GM12878 (cell line): ENCODE results near the gene UBAP1L. TPM values are rescaled to one million over a fixed set of nuclear protein-coding genes. Genes with fewer than 3 reads are reported as not detected.

Source experiments
- ATAC-seq: fragments of 200-7000 bp; cut with Tn5 transposase; 3 replicates; pipeline ENCODE4 v1.9.1; 2020; ENCODE audit warnings: mild to moderate bottlenecking, moderate library complexity
- BruUV-seq: library from RNA; stranded (reverse); fragments of 400-500 nt; replicated peaks from 2 replicates; lab custom pipeline; 2021; lab: Mats Ljungman, UMichigan
- CTCF ChIA-PET: fragments of 300-600 bp; sonication (Branson Sonifier 250); formaldehyde crosslinking; extraction: SDS; loops from one replicate; lab custom pipeline; 2021; ENCODE audit warnings: inconsistent platforms; lab: Yijun Ruan, JAX
- POLR2A ChIA-PET: fragments of 350-600 bp; formaldehyde crosslinking; extraction: SDS; loops from one replicate; lab custom pipeline; 2021; ENCODE audit warnings: inconsistent platforms; lab: Charles Lee
- RAD21 ChIA-PET: fragments of 300-600 bp; sonication (Branson Sonifier 250); formaldehyde crosslinking; loops from one replicate; lab custom pipeline; 2023; ENCODE audit warnings: antibody characterized with exemption; ENCODE audit not compliant: unreplicated experiment; lab: Charles Lee
- SMC1A ChIA-PET: fragments of 300-600 bp; sonication (Branson Sonifier 250); formaldehyde crosslinking; loops from one replicate; lab custom pipeline; 2023; ENCODE audit not compliant: unreplicated experiment, uncharacterized antibody; lab: Charles Lee
- DNase-seq: peaks from one replicate; pipeline ENCODE4 v3.0.0-alpha.2; 2011; ENCODE audit warnings: low read depth, low spot score
- FAIRE-seq: peaks from 3 replicates; lab custom pipeline; 2011; peaks lifted over from hg19 to GRCh38; lab: Jason Lieb, UNC
- H2AFZ ChIP-seq: 2 replicates; pipeline ENCODE4 v1.6.0; 2011; ENCODE audit warnings: low read depth, low read length, control low read depth; ENCODE audit not compliant: control insufficient read depth
- H3K27ac ChIP-seq: 2 replicates; pipeline ENCODE4 v1.5.1; 2011; ENCODE audit warnings: control low read depth; ENCODE audit not compliant: control insufficient read depth, insufficient read depth
- H3K27me3 ChIP-seq, 2 experiments: replicated peaks in 1 of 2; 2 replicates each; pipeline versions ENCODE4 v1.6.0 to v1.6.1; 2011; ENCODE audit warnings: low read length in 1 of 2; ENCODE audit not compliant: control insufficient read depth in 2 of 2, insufficient read depth in 2 of 2
- H3K36me3 ChIP-seq, 2 experiments: 2 replicates each; pipeline ENCODE4 v1.5.1; 2011; ENCODE audit warnings: low read length in 1 of 2; ENCODE audit not compliant: control insufficient read depth in 2 of 2, insufficient read depth in 2 of 2
- H3K4me1 ChIP-seq: 2 replicates; pipeline ENCODE4 v1.6.1; 2011; ENCODE audit warnings: mild to moderate bottlenecking, low read length, moderate library complexity, mixed read lengths; ENCODE audit not compliant: control insufficient read depth, insufficient read depth
- H3K4me2 ChIP-seq: 2 replicates; pipeline ENCODE4 v1.6.0; 2011; ENCODE audit warnings: control low read depth; ENCODE audit not compliant: control insufficient read depth, insufficient read depth
- H3K4me3 ChIP-seq: fragments of 200-600 bp; sonication (generic); 2 replicates; pipeline ENCODE4 v1.5.1; 2016
- H3K79me2 ChIP-seq: 2 replicates; pipeline ENCODE4 v1.6.0; 2011; ENCODE audit warnings: low read length; ENCODE audit not compliant: control insufficient read depth, insufficient read depth
- H3K9ac ChIP-seq: 2 replicates; pipeline ENCODE4 v1.8.0; 2011; ENCODE audit warnings: low read length, control low read depth, mixed read lengths; ENCODE audit not compliant: control insufficient read depth, insufficient read depth
- H3K9me3 ChIP-seq: replicated peaks from 3 replicates; pipeline ENCODE4 v1.5.1; 2011; ENCODE audit warnings: mild to moderate bottlenecking, low read length; ENCODE audit not compliant: control insufficient read depth, insufficient read depth
- H4K20me1 ChIP-seq: 2 replicates; pipeline ENCODE4 v1.6.0; 2011; ENCODE audit not compliant: control insufficient read depth, insufficient read depth
- ATF7 ChIP-seq: fragments of 450-650 bp; IDR thresholded peaks from 2 replicates; pipeline ENCODE4 v1.6.1; 2016; ENCODE audit warnings: low read depth, mild to moderate bottlenecking
- EP300 ChIP-seq, 2 experiments: fragments of 150-350 bp in 1 of 2; IDR thresholded peaks; 2 replicates each; pipeline ENCODE4 v1.6.1; 2011 to 2012; ENCODE audit warnings: low read depth in 2 of 2, low read length in 2 of 2, borderline replicate concordance in 1 of 2, improper control_type of control experiment in 1 of 2, inconsistent platforms in 1 of 2; ENCODE audit not compliant: control insufficient read depth in 1 of 2
- HDAC2 ChIP-seq: fragments of 200-600 bp; sonication (generic); IDR thresholded peaks from 2 replicates; pipeline ENCODE4 v1.6.1; 2017
- LARP7 ChIP-seq: fragments of 450-650 bp; IDR thresholded peaks from 2 replicates; pipeline ENCODE4 v1.6.1; 2017; ENCODE audit warnings: mild to moderate bottlenecking
- NRF1 ChIP-seq: conservative IDR thresholded peaks from 2 replicates; pipeline ENCODE4 v1.6.1; 2011; ENCODE audit warnings: mild to moderate bottlenecking, low read depth, low read length, improper control_type of control experiment
- RBBP5 ChIP-seq: fragments of 200-600 bp; sonication (generic); conservative IDR thresholded peaks from 2 replicates; pipeline ENCODE4 v1.6.1; 2016
- RCOR1 ChIP-seq: conservative IDR thresholded peaks from 2 replicates; pipeline ENCODE4 v1.6.1; 2012; ENCODE audit warnings: low read depth, low read length, improper control_type of control experiment
- SPI1 ChIP-seq: IDR thresholded peaks from 2 replicates; pipeline ENCODE4 v1.6.1; 2011; ENCODE audit warnings: low read depth, mild to moderate bottlenecking, low read length, moderate library complexity, borderline replicate concordance; ENCODE audit not compliant: insufficient read depth
- SREBF2 ChIP-seq: IDR thresholded peaks from 2 replicates; pipeline ENCODE4 v1.6.1; 2012; ENCODE audit warnings: mild to moderate bottlenecking, low read length
- TCF12 ChIP-seq: IDR thresholded peaks from 2 replicates; pipeline ENCODE4 v1.6.1; 2011; ENCODE audit warnings: low read depth, mild to moderate bottlenecking, low read length
- YBX1 ChIP-seq: fragments of 450-650 bp; IDR thresholded peaks from 2 replicates; pipeline ENCODE4 v1.6.1; 2016; ENCODE audit warnings: antibody characterized with exemption
- ZZZ3 ChIP-seq: IDR thresholded peaks from 2 replicates; pipeline ENCODE4 v1.6.1; 2011; ENCODE audit warnings: low read depth; ENCODE audit not compliant: control insufficient read depth, insufficient read length
- WGBS: methylation state at CpG from one replicate; pipeline ENCODE4 v1.1.6; 2016; ENCODE audit warnings: low lambda C conversion rate; ENCODE audit not compliant: insufficient replicate concordance, insufficient coverage; ENCODE audit errors: missing lambda C conversion rate; 5-methylcytosine and 5-hydroxymethylcytosine counted together
- in situ Hi-C: fragments of 300-500 bp; cut with MboI; formaldehyde crosslinking; loops from 9 replicates; pipeline ENCODE4 v1.14.3; 2018; ENCODE audit warnings: mixed read lengths
- intact Hi-C: fragments of 100-400 bp; cut with micrococcal nuclease; formaldehyde crosslinking; loops from one replicate; pipeline ENCODE4 v1.14.2; 2022; ENCODE audit not compliant: unreplicated experiment
- polyA plus RNA-seq, 11 experiments: library from polyadenylated mRNA; depleted of rRNA in 4 of 11; unstranded in 6 of 11; stranded (reverse) in 5 of 11; fragments of >200 nt; fragmentation: Nextera tagmentation in 4 of 11; fragmentation: Illumina TruSeq in 1 of 11; extraction: Ambion mirVana in 4 of 11; extraction: Trizol in 1 of 11; gene quantifications; 1 replicate in 1 of 11; 2 replicates in 10 of 11; pipeline versions ENCODE4 v1.2.1 to v1.2.3, GENCODE V29; 2011 to 2016; ENCODE audit warnings: inconsistent platforms in 2 of 11, missing spikeins in 2 of 11, low read depth in 1 of 11
- total RNA-seq, 4 experiments: library from RNA; depleted of rRNA in 3 of 4; stranded (reverse); fragments of >200 nt in 3 of 4; fragmentation: Illumina TruSeq in 1 of 4; extraction: Trizol in 1 of 4; gene quantifications; 2 replicates each; pipeline versions ENCODE4 v1.2.1 to v1.2.3, GENCODE V29; 2013 to 2021
- TF ChIP-seq, protein P1 (sequence below): fragments of 450-650 bp; formaldehyde crosslinking; IDR thresholded peaks from 2 replicates; pipeline ENCODE4 v1.4.0; 2020; ENCODE audit warnings: mild to moderate bottlenecking, moderate library complexity
- TF ChIP-seq, protein P2 (sequence below): fragments of 450-650 bp; IDR thresholded peaks from 2 replicates; pipeline ENCODE4 v1.6.1; 2016; ENCODE audit warnings: mild to moderate bottlenecking
- TF ChIP-seq, protein P3 (sequence below): IDR thresholded peaks from 2 replicates; pipeline ENCODE4 v1.6.1; 2011; ENCODE audit warnings: borderline replicate concordance, low read depth, mild to moderate bottlenecking, moderate library complexity, mixed read lengths, low read length; ENCODE audit not compliant: insufficient read depth; ENCODE audit errors: extremely low read length

The UBAP1L gene
- total and polyA plus RNA-seq, 10 of the 15 experiments (the other 5 are each of a cell fraction or from before 2014, with no cell fraction given), result 0.03 to 2.6 (median 1.0) TPM

DNA sequence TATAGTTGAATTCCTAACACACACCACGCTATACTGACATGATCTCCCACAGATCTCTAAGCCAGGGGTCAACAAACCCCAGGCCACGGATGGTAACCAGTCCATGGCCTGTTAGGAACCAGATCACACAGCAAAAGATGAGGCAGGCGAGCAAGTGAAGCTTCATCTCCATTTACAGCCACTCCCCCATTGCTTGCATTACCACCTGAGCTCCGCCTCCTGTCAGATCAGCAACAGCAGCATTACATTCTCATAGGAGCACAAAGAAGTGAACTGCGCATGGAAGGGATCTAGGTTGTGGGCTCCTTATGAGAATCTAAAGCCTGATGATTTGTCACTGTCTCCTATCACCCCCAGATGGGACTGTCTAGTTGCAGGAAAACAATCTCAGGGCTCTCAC is 15.9 kb upstream of the UBAP1L start:
- in situ Hi-C loops (no loop called here), intact Hi-C loops (no loop called here)
- no peak overlapping the region for H3K9ac ChIP-seq
- H3K27me3 ChIP-seq, result no peaks in the 10 kb centered on the region
- no peaks in the 10 kb centered on the region for H3K9me3 ChIP-seq
- H3K4me3 ChIP-seq, result no peak overlapping the region
- 92% methylated on average over 5 of the region's 5 CpGs for WGBS
- no peak for DNase-seq
- H3K79me2 ChIP-seq, result peaks cover 17% of the 10 kb centered on the region
- H3K4me2 ChIP-seq, result no peak overlapping the region
- H3K4me1 ChIP-seq, result 0 out of 2 replicates have a peak, but pooled peaks cover 2% of the 10 kb centered on the region
- POLR2A ChIA-PET, result interaction anchor here (1.0 kb wide), 1 partner anchor 155 kb away, joined by 3 read pairs; no protein-coding TSS in a partner anchor
- RAD21 ChIA-PET, result no interaction called here
- no TSS peak for BruUV-seq
- ATAC-seq, result no peak
- H4K20me1 ChIP-seq, result peaks cover 2% of the 10 kb centered on the region; the same call in 1 of the 2 replicates
- H3K36me3 ChIP-seq, result peaks cover 4 to 26% of the 10 kb centered on the region in 2 experiments
- FAIRE-seq, result no peak
- H2AFZ ChIP-seq, result no peak overlapping the region
- no peak overlapping the region for H3K27ac ChIP-seq
- SMC1A ChIA-PET, result interaction anchor here (0.7 kb wide), 1 partner anchor 24 kb away, joined by 3 read pairs; no protein-coding TSS in a partner anchor
- CTCF ChIA-PET, result interaction anchor here (1.3 to 1.4 kb wide), 2 partner anchors 16 to 97 kb away, joined by 3 to 5 read pairs; partner anchors contain the start of gene UBAP1L
- TF ChIP-seq, protein P1, sequence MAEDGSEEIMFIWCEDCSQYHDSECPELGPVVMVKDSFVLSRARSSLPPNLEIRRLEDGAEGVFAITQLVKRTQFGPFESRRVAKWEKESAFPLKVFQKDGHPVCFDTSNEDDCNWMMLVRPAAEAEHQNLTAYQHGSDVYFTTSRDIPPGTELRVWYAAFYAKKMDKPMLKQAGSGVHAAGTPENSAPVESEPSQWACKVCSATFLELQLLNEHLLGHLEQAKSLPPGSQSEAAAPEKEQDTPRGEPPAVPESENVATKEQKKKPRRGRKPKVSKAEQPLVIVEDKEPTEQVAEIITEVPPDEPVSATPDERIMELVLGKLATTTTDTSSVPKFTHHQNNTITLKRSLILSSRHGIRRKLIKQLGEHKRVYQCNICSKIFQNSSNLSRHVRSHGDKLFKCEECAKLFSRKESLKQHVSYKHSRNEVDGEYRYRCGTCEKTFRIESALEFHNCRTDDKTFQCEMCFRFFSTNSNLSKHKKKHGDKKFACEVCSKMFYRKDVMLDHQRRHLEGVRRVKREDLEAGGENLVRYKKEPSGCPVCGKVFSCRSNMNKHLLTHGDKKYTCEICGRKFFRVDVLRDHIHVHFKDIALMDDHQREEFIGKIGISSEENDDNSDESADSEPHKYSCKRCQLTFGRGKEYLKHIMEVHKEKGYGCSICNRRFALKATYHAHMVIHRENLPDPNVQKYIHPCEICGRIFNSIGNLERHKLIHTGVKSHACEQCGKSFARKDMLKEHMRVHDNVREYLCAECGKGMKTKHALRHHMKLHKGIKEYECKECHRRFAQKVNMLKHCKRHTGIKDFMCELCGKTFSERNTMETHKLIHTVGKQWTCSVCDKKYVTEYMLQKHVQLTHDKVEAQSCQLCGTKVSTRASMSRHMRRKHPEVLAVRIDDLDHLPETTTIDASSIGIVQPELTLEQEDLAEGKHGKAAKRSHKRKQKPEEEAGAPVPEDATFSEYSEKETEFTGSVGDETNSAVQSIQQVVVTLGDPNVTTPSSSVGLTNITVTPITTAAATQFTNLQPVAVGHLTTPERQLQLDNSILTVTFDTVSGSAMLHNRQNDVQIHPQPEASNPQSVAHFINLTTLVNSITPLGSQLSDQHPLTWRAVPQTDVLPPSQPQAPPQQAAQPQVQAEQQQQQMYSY (CRISPR knock-in tag), result no peak
- TF ChIP-seq, protein P2, sequence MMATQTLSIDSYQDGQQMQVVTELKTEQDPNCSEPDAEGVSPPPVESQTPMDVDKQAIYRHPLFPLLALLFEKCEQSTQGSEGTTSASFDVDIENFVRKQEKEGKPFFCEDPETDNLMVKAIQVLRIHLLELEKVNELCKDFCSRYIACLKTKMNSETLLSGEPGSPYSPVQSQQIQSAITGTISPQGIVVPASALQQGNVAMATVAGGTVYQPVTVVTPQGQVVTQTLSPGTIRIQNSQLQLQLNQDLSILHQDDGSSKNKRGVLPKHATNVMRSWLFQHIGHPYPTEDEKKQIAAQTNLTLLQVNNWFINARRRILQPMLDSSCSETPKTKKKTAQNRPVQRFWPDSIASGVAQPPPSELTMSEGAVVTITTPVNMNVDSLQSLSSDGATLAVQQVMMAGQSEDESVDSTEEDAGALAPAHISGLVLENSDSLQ, result no peak
- TF ChIP-seq RBBP5, result no peak
- TF ChIP-seq LARP7, result no peak
- TF ChIP-seq HDAC2, result no peak
- TF ChIP-seq ATF7, result no peak
- TF ChIP-seq SREBF2, result no peak
- no peak for TF ChIP-seq NRF1
- TF ChIP-seq, protein P3, sequence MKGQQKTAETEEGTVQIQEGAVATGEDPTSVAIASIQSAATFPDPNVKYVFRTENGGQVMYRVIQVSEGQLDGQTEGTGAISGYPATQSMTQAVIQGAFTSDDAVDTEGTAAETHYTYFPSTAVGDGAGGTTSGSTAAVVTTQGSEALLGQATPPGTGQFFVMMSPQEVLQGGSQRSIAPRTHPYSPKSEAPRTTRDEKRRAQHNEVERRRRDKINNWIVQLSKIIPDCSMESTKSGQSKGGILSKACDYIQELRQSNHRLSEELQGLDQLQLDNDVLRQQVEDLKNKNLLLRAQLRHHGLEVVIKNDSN, result no peak
- no peak for TF ChIP-seq ZZZ3
- no peak for TF ChIP-seq RCOR1
- no peak for TF ChIP-seq EP300 (IDR thresholded peaks at IDR 0.05; ENCODE audit: borderline replicate concordance in 1 of 2, control insufficient read depth in 1 of 2, low read depth in 2 of 2, low read length in 2 of 2)
- no peak for TF ChIP-seq YBX1
- TF ChIP-seq SPI1, result no peak
- TF ChIP-seq TCF12, result no peak
